Naive B cell (primary cell): ENCODE results near the gene CEP97. TPM values are rescaled to one million over a fixed set of nuclear protein-coding genes. Genes with fewer than 3 reads are reported as not detected.

Experiments used
- ATAC-seq, 2 donors: fragments of 150-1000 bp; cut with Tn5 transposase; 2 replicates each; pipeline ENCODE4 v1.10.0; 2021; ENCODE audit warnings: low read depth in 2 of 2, mild to moderate bottlenecking in 2 of 2, moderate library complexity in 2 of 2
- DNase-seq: peaks from one replicate; pipeline ENCODE4 v3.0.0; 2022
- H3K27ac Mint-ChIP-seq, 6 donors: one replicate each; pipeline ENCODE4 v1.8.0; 2020 to 2022; ENCODE audit warnings: mild to moderate bottlenecking in 6 of 6, mixed read lengths in 6 of 6, moderate library complexity in 5 of 6, inconsistent platforms in 2 of 6
- H3K27me3 Mint-ChIP-seq, 3 donors: one replicate each; pipeline ENCODE4 v1.8.0; 2021 to 2022; ENCODE audit warnings: mixed read lengths in 3 of 3, mild to moderate bottlenecking in 1 of 3
- H3K36me3 Mint-ChIP-seq, 2 donors: one replicate each; pipeline ENCODE4 v1.8.0; 2020 to 2022; ENCODE audit warnings: mixed read lengths in 2 of 2, inconsistent platforms in 1 of 2, mild to moderate bottlenecking in 1 of 2
- H3K4me1 Mint-ChIP-seq, 3 donors: one replicate each; pipeline ENCODE4 v1.8.0; 2020 to 2022; ENCODE audit warnings: mixed read lengths in 3 of 3, inconsistent platforms in 1 of 3, mild to moderate bottlenecking in 1 of 3, moderate library complexity in 1 of 3
- H3K4me3 Mint-ChIP-seq, 8 donors: one replicate each; pipeline ENCODE4 v1.8.0; 2020 to 2022; ENCODE audit warnings: mild to moderate bottlenecking in 8 of 8, mixed read lengths in 8 of 8, moderate library complexity in 8 of 8, inconsistent platforms in 2 of 8
- H3K9me3 Mint-ChIP-seq, 7 donors: one replicate each; pipeline ENCODE4 v1.8.0; 2020 to 2022; ENCODE audit warnings: mixed read lengths in 7 of 7, mild to moderate bottlenecking in 5 of 7, inconsistent platforms in 2 of 7, moderate library complexity in 1 of 7
- polyA plus RNA-seq, 6 donors: library from polyadenylated mRNA; unstranded; fragments of 300-500 nt; fragmentation: Illumina TruSeq; gene quantifications; one replicate each; pipeline ENCODE4 v1.2.3, GENCODE V29; 2021; ENCODE audit warnings: low read depth in 6 of 6

Gene CEP97
- polyA plus RNA-seq, 6 donors from 2014 or later, result 4.1 to 5.8 (median 4.9) TPM

- Mint-ChIP-seq H3K27me3 (no peaks in the 10 kb centered on the region), H3K4me1 (peaks cover 20 to 56% (median 37%) of the 10 kb centered on the region in 3 donors), H3K27ac (peak overlapping the region in 2 of 6 donors; percentile 49 to 86), H3K9me3 (no peaks in the 10 kb centered on the region), H3K36me3 (peaks cover 0 to 11% of the 10 kb centered on the region in 2 donors), H3K4me3 (peak overlapping the region in 1 of 8 donors; percentile 40)
- DNase-seq (no peak), ATAC-seq (no peak)
Observed at GRCh38 chr3:101816215-101817149, 92.1 kb downstream of the CEP97 start.

DNA sequence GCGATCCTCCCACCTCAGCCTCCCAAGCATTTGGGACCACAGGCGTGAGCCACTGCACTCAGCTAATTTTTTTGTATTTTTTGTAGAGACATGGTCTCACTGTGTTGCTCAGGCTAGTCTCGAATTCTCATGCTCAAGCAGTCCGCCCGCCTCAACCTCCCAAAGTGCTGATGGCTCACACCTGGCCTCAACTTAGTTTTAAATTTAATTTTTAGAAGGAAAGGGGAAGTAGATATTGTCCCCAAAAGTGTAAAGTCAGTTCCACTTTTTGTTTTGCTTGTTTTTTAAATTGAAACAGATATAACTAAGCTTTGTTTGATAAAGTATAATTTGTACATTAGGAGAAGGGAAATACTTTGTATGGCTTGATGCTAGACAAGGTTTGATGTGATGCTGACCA lies 93.6 kb downstream of the CEP97 start:
- peak; percentile 50 for DNase-seq
- H3K27me3 Mint-ChIP-seq, result no peaks in the 10 kb centered on the region
- peak; percentile 67 to 70 for ATAC-seq
- H3K27ac Mint-ChIP-seq, result peak overlapping the region; percentile 83 to 95 (median 87)
- H3K9me3 Mint-ChIP-seq, result no peaks in the 10 kb centered on the region
- H3K36me3 Mint-ChIP-seq, result peaks cover 0 to 20% of the 10 kb centered on the region in 2 donors
- H3K4me1 Mint-ChIP-seq, result peaks cover 20 to 56% (median 37%) of the 10 kb centered on the region in 3 donors
- H3K4me3 Mint-ChIP-seq, result peak overlapping the region; percentile 61 to 84 (median 74)

GRCh38 chr3:101819649-101820206 lies 95.3 kb downstream of the CEP97 start:
- ATAC-seq, result peak; percentile 63 to 68
- Mint-ChIP-seq H3K27me3 (no peaks in the 10 kb centered on the region), H3K9me3 (no peaks in the 10 kb centered on the region), H3K36me3 (peaks cover 0 to 20% of the 10 kb centered on the region in 2 donors), H3K4me1 (peaks cover 19 to 43% (median 35%) of the 10 kb centered on the region in 3 donors), H3K27ac (peak overlapping the region in 1 of 6 donors; percentile 62), H3K4me3 (peak overlapping the region in 2 of 8 donors; percentile 1 to 6)
- DNase-seq, result no peak

Other genes starting within 250 kb of the CEP97 start
- 10 to 100 TPM in 3 of 6 donors, 1 to 10 TPM in 3; 7.7 to 13.3 (median 10.9) TPM for gene SENP7, start 211.4 kb upstream of the CEP97 start, polyA plus RNA-seq
- 10 to 100 TPM; 41.8 to 61.9 (median 52.6) TPM for gene TRMT10C, start 162.7 kb upstream of the CEP97 start, polyA plus RNA-seq
- gene PCNP, start 150.4 kb upstream of the CEP97 start, polyA plus RNA-seq, result 100 to 1,000 TPM; 100 to 187 (median 148) TPM
- 10 to 100 TPM in 3 of 6 donors, 1 to 10 TPM in 3; 6.8 to 14.1 (median 9.7) TPM for gene ZBTB11, start 47.5 kb upstream of the CEP97 start, polyA plus RNA-seq
- gene RPL24, start 37.9 kb upstream of the CEP97 start, polyA plus RNA-seq, result 1,000 to 10,000 TPM in 3 of 6 donors, 100 to 1,000 TPM in 3; 573 to 1,135 (median 1,007) TPM
- gene NXPE3, start 54.6 kb downstream of the CEP97 start, polyA plus RNA-seq, result 10 to 100 TPM; 15.8 to 30.2 (median 21.8) TPM
- gene NFKBIZ, start 124.9 kb downstream of the CEP97 start, polyA plus RNA-seq, result 10 to 100 TPM in 5 of 6 donors, 1 to 10 TPM in 1; 7.4 to 28.5 (median 21.9) TPM